GM23338 (cell line): ENCODE measurements around the gene CATSPER3.

Experiments
- CTCF ChIP-seq, 2 experiments: fragments of 200-600 bp in 1 of 2; sonication (generic) in 1 of 2; conservative IDR thresholded peaks; 2 replicates each; pipeline versions ENCODE4 v1.5.1 to v1.6.1; 2016 to 2017; ENCODE audit warnings: antibody characterized with exemption in 2 of 2, low read depth in 2 of 2, mild to moderate bottlenecking in 2 of 2, moderate library complexity in 1 of 2
- EZH2 ChIP-seq: fragments of 200-600 bp; sonication (generic); IDR thresholded peaks from one replicate; pipeline ENCODE4 v1.8.0; 2017; ENCODE audit warnings: antibody characterized with exemption, mild to moderate bottlenecking, low read depth; ENCODE audit not compliant: unreplicated experiment

DNA sequence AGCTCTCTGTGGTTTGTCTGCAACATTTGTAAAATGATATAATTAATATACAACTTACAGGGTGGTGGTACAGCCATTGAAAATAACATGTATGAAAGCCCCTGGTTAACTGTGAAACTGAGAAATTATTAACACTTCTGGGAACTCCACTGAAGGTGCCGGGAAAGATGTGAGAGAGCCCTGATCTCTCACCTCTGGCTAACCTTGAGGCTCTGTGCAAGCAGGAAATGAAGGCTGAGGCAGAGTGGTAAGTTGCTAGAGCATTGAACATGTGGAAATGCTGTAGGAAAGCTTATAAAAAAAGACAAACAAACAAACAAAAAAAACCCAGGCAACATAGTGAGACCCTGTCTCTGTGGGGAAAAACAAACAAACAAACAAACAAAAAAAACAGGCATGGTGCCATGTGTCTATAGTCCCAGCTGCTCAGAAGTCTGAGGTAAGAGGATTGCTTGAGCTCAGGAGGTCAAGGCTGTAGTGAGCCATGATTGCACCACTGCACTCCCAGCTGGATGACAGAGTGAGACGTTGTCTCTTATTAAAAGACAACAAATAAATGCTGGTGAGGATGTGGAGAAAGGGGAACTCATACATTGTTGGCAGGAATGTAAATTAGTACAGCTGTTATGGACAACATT, 7.5 kb downstream of the CATSPER3 start:
- TF ChIP-seq CTCF (conservative IDR thresholded peaks at IDR 0.05; ENCODE audit: low read depth in 2 of 2) = no peak
- TF ChIP-seq EZH2 = no peak
